Activated naive CD8-positive, alpha-beta T cell treated with anti-CD3 and anti-CD28 coated beads, Interleukin-2, amount 50 U/mL, for 24 hours (primary cell): ENCODE data around the gene BCL7A.
"Not testable (repeated sequence)": the region's sequence is repeated elsewhere in the genome, so short reads cannot be mapped to it uniquely, and the experiment has no call there.

Source experiments
- ATAC-seq: fragments of 150-1000 bp; cut with Tn5 transposase; one replicate; pipeline ENCODE4 v1.10.0; 2021
- DNase-seq: peaks from one replicate; pipeline ENCODE4 v3.0.0; 2021
- H3K27ac Mint-ChIP-seq: one replicate; pipeline ENCODE4 v1.8.0; 2021; ENCODE audit warnings: mild to moderate bottlenecking, mixed read lengths
- H3K27me3 Mint-ChIP-seq: one replicate; pipeline ENCODE4 v1.8.0; 2021; ENCODE audit warnings: mixed read lengths
- H3K36me3 Mint-ChIP-seq: one replicate; pipeline ENCODE4 v1.8.0; 2021; ENCODE audit warnings: low read depth, mixed read lengths
- H3K4me1 Mint-ChIP-seq: one replicate; pipeline ENCODE4 v1.8.0; 2021; ENCODE audit warnings: mixed read lengths
- H3K4me3 Mint-ChIP-seq: one replicate; pipeline ENCODE4 v1.8.0; 2021; ENCODE audit warnings: mild to moderate bottlenecking, moderate library complexity, mixed read lengths
- H3K9me3 Mint-ChIP-seq: one replicate; pipeline ENCODE4 v1.8.0; 2021; ENCODE audit warnings: mixed read lengths

Gene BCL7A

GRCh38 chr12:122048151-122048550, 26.5 kb downstream of the BCL7A start:
- H3K27me3 Mint-ChIP-seq: no peaks in the 10 kb centered on the region
- DNase-seq: no peak

GRCh38 chr12:122049827-122050226, 28.1 kb downstream of the BCL7A start:
- ATAC-seq (no peak), DNase-seq (no peak)
- Mint-ChIP-seq H3K4me1 (peaks cover 3% of the 10 kb centered on the region), H3K4me3 (no peak overlapping the region), H3K27me3 (no peaks in the 10 kb centered on the region), H3K36me3 (peaks cover 2% of the 10 kb centered on the region), H3K9me3 (no peaks in the 10 kb centered on the region), H3K27ac (no peak overlapping the region)

More at GRCh38 chr12:122048151-122048550, 26.5 kb downstream of the BCL7A start:
- H3K4me3 Mint-ChIP-seq: no peak overlapping the region
- no peak overlapping the region for H3K27ac Mint-ChIP-seq
- H3K36me3 Mint-ChIP-seq: peaks cover 2% of the 10 kb centered on the region
- no peak for ATAC-seq
- no peaks in the 10 kb centered on the region for H3K4me1 Mint-ChIP-seq
- H3K9me3 Mint-ChIP-seq: no peaks in the 10 kb centered on the region

- no peak overlapping the region for H3K4me3 Mint-ChIP-seq
- DNase-seq (no peak), ATAC-seq (no peak)
- H3K27me3 Mint-ChIP-seq: no peaks in the 10 kb centered on the region
- H3K27ac Mint-ChIP-seq: no peak overlapping the region
- no peaks in the 10 kb centered on the region for H3K9me3 Mint-ChIP-seq
- H3K36me3 Mint-ChIP-seq: peaks cover 1% of the 10 kb centered on the region
- peaks cover 3% of the 10 kb centered on the region for H3K4me1 Mint-ChIP-seq
These were observed 29.0 kb downstream of the BCL7A start for GRCh38 chr12:122050706-122051105.

GRCh38 chr12:122051231-122051876, 29.7 kb downstream of the BCL7A start:
- ATAC-seq: no peak
- no peaks in the 10 kb centered on the region for H3K27me3 Mint-ChIP-seq
- H3K27ac Mint-ChIP-seq: no peak overlapping the region
- no peak for DNase-seq
- peaks cover 3% of the 10 kb centered on the region for H3K4me1 Mint-ChIP-seq
- no peaks in the 10 kb centered on the region for H3K9me3 Mint-ChIP-seq
- H3K4me3 Mint-ChIP-seq: no peak overlapping the region
- H3K36me3 Mint-ChIP-seq: peaks cover 1% of the 10 kb centered on the region

- H3K4me3 Mint-ChIP-seq: no peak overlapping the region
- H3K27me3 Mint-ChIP-seq: no peaks in the 10 kb centered on the region
- no peaks in the 10 kb centered on the region for H3K9me3 Mint-ChIP-seq
- H3K27ac Mint-ChIP-seq: no peak overlapping the region
- peaks cover 3% of the 10 kb centered on the region for H3K4me1 Mint-ChIP-seq
- ATAC-seq (no peak), DNase-seq (no peak)
- peaks cover 1% of the 10 kb centered on the region for H3K36me3 Mint-ChIP-seq
These were observed 30.6 kb downstream of the BCL7A start for GRCh38 chr12:122052285-122052684.

- no peak overlapping the region for H3K27ac Mint-ChIP-seq
- H3K27me3 Mint-ChIP-seq: no peaks in the 10 kb centered on the region
- no peaks in the 10 kb centered on the region for H3K9me3 Mint-ChIP-seq
- peaks cover 3% of the 10 kb centered on the region for H3K4me1 Mint-ChIP-seq
- no peak overlapping the region for H3K4me3 Mint-ChIP-seq
- DNase-seq: no peak
- peaks cover 1% of the 10 kb centered on the region for H3K36me3 Mint-ChIP-seq
- ATAC-seq: no peak
These were observed 33.3 kb downstream of the BCL7A start for GRCh38 chr12:122054842-122055520.

GRCh38 chr12:122056406-122056805, 34.7 kb downstream of the BCL7A start:
- not testable (repeated sequence) for H3K4me3 Mint-ChIP-seq, H3K27me3 Mint-ChIP-seq, ATAC-seq, H3K9me3 Mint-ChIP-seq, DNase-seq, H3K4me1 Mint-ChIP-seq, H3K36me3 Mint-ChIP-seq, H3K27ac Mint-ChIP-seq

GRCh38 chr12:122057007-122057735, 35.5 kb downstream of the BCL7A start:
- Mint-ChIP-seq H3K9me3 (no peaks in the 10 kb centered on the region), H3K27me3 (no peaks in the 10 kb centered on the region), H3K27ac (no peak overlapping the region), H3K36me3 (peaks cover 1% of the 10 kb centered on the region), H3K4me3 (no peak overlapping the region), H3K4me1 (peaks cover 3% of the 10 kb centered on the region)
- no peak for ATAC-seq
- DNase-seq: no peak

GRCh38 chr12:122057769-122058168, 36.1 kb downstream of the BCL7A start:
- Mint-ChIP-seq H3K36me3 (peaks cover 1% of the 10 kb centered on the region), H3K9me3 (no peaks in the 10 kb centered on the region), H3K27me3 (no peaks in the 10 kb centered on the region), H3K27ac (no peak overlapping the region), H3K4me3 (no peak overlapping the region), H3K4me1 (peaks cover 3% of the 10 kb centered on the region)
- no peak for DNase-seq
- ATAC-seq: no peak

GRCh38 chr12:122058549-122059149, 37.0 kb downstream of the BCL7A start:
- no peak overlapping the region for H3K4me3 Mint-ChIP-seq
- peaks cover 1% of the 10 kb centered on the region for H3K36me3 Mint-ChIP-seq
- no peaks in the 10 kb centered on the region for H3K27me3 Mint-ChIP-seq
- no peak overlapping the region for H3K27ac Mint-ChIP-seq
- H3K4me1 Mint-ChIP-seq: peaks cover 12% of the 10 kb centered on the region
- H3K9me3 Mint-ChIP-seq: no peaks in the 10 kb centered on the region
- no peak for ATAC-seq
- DNase-seq: no peak

- peaks cover under 1% of the 10 kb centered on the region for H3K36me3 Mint-ChIP-seq
- no peak overlapping the region for H3K4me3 Mint-ChIP-seq
- H3K27me3 Mint-ChIP-seq: no peaks in the 10 kb centered on the region
- DNase-seq: no peak
- H3K4me1 Mint-ChIP-seq: peaks cover 13% of the 10 kb centered on the region
- no peak for ATAC-seq
- H3K27ac Mint-ChIP-seq: no peak overlapping the region
- no peaks in the 10 kb centered on the region for H3K9me3 Mint-ChIP-seq
These were observed 37.7 kb downstream of the BCL7A start for GRCh38 chr12:122059203-122059960.

- Mint-ChIP-seq H3K36me3 (no peaks in the 10 kb centered on the region), H3K4me3 (no peak overlapping the region), H3K27ac (no peak overlapping the region), H3K9me3 (no peaks in the 10 kb centered on the region), H3K27me3 (no peaks in the 10 kb centered on the region), H3K4me1 (peaks cover 12% of the 10 kb centered on the region)
- ATAC-seq: no peak
- no peak for DNase-seq
These were observed 38.4 kb downstream of the BCL7A start for GRCh38 chr12:122060081-122060501.

GRCh38 chr12:122061253-122061652, 39.6 kb downstream of the BCL7A start:
- H3K36me3 Mint-ChIP-seq: no peaks in the 10 kb centered on the region
- peaks cover 12% of the 10 kb centered on the region for H3K4me1 Mint-ChIP-seq
- ATAC-seq: no peak
- no peak overlapping the region for H3K27ac Mint-ChIP-seq
- H3K27me3 Mint-ChIP-seq: no peaks in the 10 kb centered on the region
- H3K9me3 Mint-ChIP-seq: no peaks in the 10 kb centered on the region
- H3K4me3 Mint-ChIP-seq: no peak overlapping the region
- no peak for DNase-seq
